ENCODE results near the gene OR5D13. TPM values are rescaled to one million over a fixed set of nuclear protein-coding genes. Genes with fewer than 3 reads are reported as not detected.

Gene OR5D13
- total and polyA plus RNA-seq, 4 donors: not detected

Other genes with a start within 250 kb of the OR5D13 start
- gene OR4C15, start 219.0 kb upstream of the OR5D13 start, total RNA-seq: not detected
- gene OR4C15, start 219.0 kb upstream of the OR5D13 start, polyA plus RNA-seq: not detected
- not detected for gene OR4C16, start 201.3 kb upstream of the OR5D13 start, total RNA-seq
- gene OR4C16, start 201.3 kb upstream of the OR5D13 start, polyA plus RNA-seq: not detected
- not detected for gene OR4C11, start 165.8 kb upstream of the OR5D13 start, total RNA-seq
- not detected for gene OR4C11, start 165.8 kb upstream of the OR5D13 start, polyA plus RNA-seq
- not detected for gene OR4P4, start 138.3 kb upstream of the OR5D13 start, total RNA-seq
- gene OR4P4, start 138.3 kb upstream of the OR5D13 start, polyA plus RNA-seq: not detected
- gene OR4S2, start 125.1 kb upstream of the OR5D13 start, total RNA-seq: not detected
- gene OR4S2, start 125.1 kb upstream of the OR5D13 start, polyA plus RNA-seq: 1 to 10 TPM in 1 of 2 donors, not detected in 1; 2.0 TPM
- not detected for gene OR4C6, start 111.2 kb upstream of the OR5D13 start, total RNA-seq
- gene OR4C6, start 111.2 kb upstream of the OR5D13 start, polyA plus RNA-seq: not detected
- not detected for gene OR5D14, start 22.1 kb downstream of the OR5D13 start, total RNA-seq
- not detected for gene OR5D14, start 22.1 kb downstream of the OR5D13 start, polyA plus RNA-seq
- gene OR5L1, start 37.9 kb downstream of the OR5D13 start, total RNA-seq: not detected
- not detected for gene OR5L1, start 37.9 kb downstream of the OR5D13 start, polyA plus RNA-seq
- gene OR5D18, start 46.2 kb downstream of the OR5D13 start, total RNA-seq: not detected
- not detected for gene OR5D18, start 46.2 kb downstream of the OR5D13 start, polyA plus RNA-seq
- not detected for gene OR5L2, start 53.8 kb downstream of the OR5D13 start, total RNA-seq
- gene OR5L2, start 53.8 kb downstream of the OR5D13 start, polyA plus RNA-seq: not detected
- gene OR5D16, start 65.3 kb downstream of the OR5D13 start, total RNA-seq: not detected
- gene OR5D16, start 65.3 kb downstream of the OR5D13 start, polyA plus RNA-seq: not detected
- not detected for gene TRIM51, start 109.9 kb downstream of the OR5D13 start, total RNA-seq
- gene TRIM51, start 109.9 kb downstream of the OR5D13 start, polyA plus RNA-seq: not detected
- gene OR5W2, start 141.1 kb downstream of the OR5D13 start, total RNA-seq: not detected
- not detected for gene OR5W2, start 141.1 kb downstream of the OR5D13 start, polyA plus RNA-seq
- gene OR5I1, start 163.0 kb downstream of the OR5D13 start, total RNA-seq: not detected
- gene OR5I1, start 163.0 kb downstream of the OR5D13 start, polyA plus RNA-seq: not detected
- not detected for gene OR10AG1, start 196.5 kb downstream of the OR5D13 start, total RNA-seq
- gene OR10AG1, start 196.5 kb downstream of the OR5D13 start, polyA plus RNA-seq: not detected
- not detected for gene OR5F1, start 221.2 kb downstream of the OR5D13 start, total RNA-seq
- gene OR5F1, start 221.2 kb downstream of the OR5D13 start, polyA plus RNA-seq: not detected